Adrenal gland (tissue), 12 donors: Measurements from ENCODE around the gene YKT6. TPM values are rescaled to one million over a fixed set of nuclear protein-coding genes. Genes with fewer than 3 reads are reported as not detected.

Experiments used
- DNase-seq, 7 donors: peaks; one replicate each; pipeline ENCODE4 v3.0.0-alpha.2; 2019 to 2020
- H3K27ac ChIP-seq, 5 donors: fragments of 200-600 bp; sonication (generic) in 4 of 5; 1 replicate in 3 of 5; 2 replicates in 2 of 5; pipeline versions ENCODE4 v1.5.1 to v1.8.0; 2016 to 2020; ENCODE audit warnings: mild to moderate bottlenecking in 1 of 5
- H3K27me3 ChIP-seq: fragments of 200-600 bp; 2 replicates; pipeline ENCODE4 v1.8.0; 2021
- H3K36me3 ChIP-seq, 2 donors: fragments of 200-600 bp; replicated peaks in 1 of 2; 1 replicate in 1 of 2; 2 replicates in 1 of 2; pipeline versions ENCODE4 v1.5.1 to v1.8.0; 2018 to 2022
- H3K4me1 ChIP-seq, 2 donors: fragments of 200-600 bp; replicated peaks in 1 of 2; 1 replicate in 1 of 2; 2 replicates in 1 of 2; pipeline versions ENCODE4 v1.5.1 to v1.8.0; 2018 to 2021
- H3K4me3 ChIP-seq, 4 donors: fragments of 200-600 bp; sonication (generic) in 3 of 4; one replicate each; pipeline ENCODE4 v1.5.1; 2016 to 2018
- H3K9me3 ChIP-seq, 3 donors: fragments of 200-600 bp; sonication (generic) in 1 of 3; replicated peaks in 1 of 3; 1 replicate in 2 of 3; 2 replicates in 1 of 3; pipeline versions ENCODE4 v1.5.1 to v1.8.0; 2016 to 2021
- POLR2A ChIP-seq, 2 donors: fragments of 450-650 bp; IDR thresholded peaks; one replicate each; pipeline ENCODE4 v1.6.1; 2017; ENCODE audit warnings: antibody characterized with exemption in 2 of 2, mild to moderate bottlenecking in 2 of 2, moderate library complexity in 1 of 2
- WGBS, 4 donors: extraction: QIAGEN DNeasy Blood & Tissue Kit in 2 of 4; methylation state at CpG; one replicate each; pipeline versions ENCODE4 v1.1.5 to v1.1.7; 2013 to 2017; 5-methylcytosine and 5-hydroxymethylcytosine counted together
- intact Hi-C, 2 donors: fragments of 100-400 bp; cut with DNase I; formaldehyde crosslinking; loops; one replicate each; pipeline versions ENCODE4 v1.14.1 to v1.15.0; 2022 to 2023
- polyA plus RNA-seq, 3 donors: library from polyadenylated mRNA; stranded (reverse); fragments of 200-250 nt in 2 of 3; fragments of 350-450 nt in 1 of 3; fragmentation: Illumina TruSeq in 1 of 3; extraction: RNeasy Lipid Tissue Mini Kit (QIAGEN cat#74804) in 1 of 3; gene quantifications; one replicate each; pipeline ENCODE4 v1.2.3, GENCODE V29; 2013 to 2014
- total RNA-seq, 9 donors: library from RNA; depleted of rRNA in 4 of 9; stranded (reverse); fragments of >200 nt in 4 of 9; fragments of 120-200 nt in 1 of 9; fragmentation: NEBNext Ultra II Directional in 1 of 9; extraction: Animal tissue kit (Norgen Biotek cat#: 25700) in 1 of 9; gene quantifications; one replicate each; pipeline versions ENCODE4 v1.1.0 to v1.2.4, GENCODE V29; 2013 to 2023
- TF ChIP-seq, protein P1 (sequence below), 6 experiments: fragments of 450-650 bp in 4 of 6; fragments of 200-600 bp in 2 of 6; sonication (generic) in 1 of 6; IDR thresholded peaks; 1 replicate in 5 of 6; 2 replicates in 1 of 6; pipeline versions ENCODE4 v1.5.1 to v1.8.0; 2016 to 2021; ENCODE audit warnings: antibody characterized with exemption in 6 of 6, mild to moderate bottlenecking in 2 of 6, moderate library complexity in 1 of 6
- donor health status: healthy with polysubstance abuse.
- donor health status: Bipolar disorder and iron deficiency.
- donor health status: DM: yes; HTN: yes; CAD: no.
- donor health status: DM: no; HTN: no; CAD: no.
- donor health status: DM: no; HTN: no; CAD: no.
- donor health status: DM: yes; HTN: yes; CAD: no.

YKT6 gene
- total and polyA plus RNA-seq, 12 donors = 32.8 to 94.7 (median 53.8) TPM

GRCh38 chr7:44157116-44158080, 43.4 kb upstream of the YKT6 start:
- intact Hi-C loops = no loop called here
- Histone ChIP-seq H3K27me3 (no peaks in the 10 kb centered on the region), H3K4me1 (no peaks in the 10 kb centered on the region), H3K27ac (no peak overlapping the region), H3K36me3 (no peaks in the 10 kb centered on the region), H3K4me3 (no peak overlapping the region), H3K9me3 (no peaks in the 10 kb centered on the region)
- WGBS, 4 donors = 72 to 85% (median 80%) methylated on average over 10 to 15 of the region's 15 CpGs
- TF ChIP-seq, protein P1, sequence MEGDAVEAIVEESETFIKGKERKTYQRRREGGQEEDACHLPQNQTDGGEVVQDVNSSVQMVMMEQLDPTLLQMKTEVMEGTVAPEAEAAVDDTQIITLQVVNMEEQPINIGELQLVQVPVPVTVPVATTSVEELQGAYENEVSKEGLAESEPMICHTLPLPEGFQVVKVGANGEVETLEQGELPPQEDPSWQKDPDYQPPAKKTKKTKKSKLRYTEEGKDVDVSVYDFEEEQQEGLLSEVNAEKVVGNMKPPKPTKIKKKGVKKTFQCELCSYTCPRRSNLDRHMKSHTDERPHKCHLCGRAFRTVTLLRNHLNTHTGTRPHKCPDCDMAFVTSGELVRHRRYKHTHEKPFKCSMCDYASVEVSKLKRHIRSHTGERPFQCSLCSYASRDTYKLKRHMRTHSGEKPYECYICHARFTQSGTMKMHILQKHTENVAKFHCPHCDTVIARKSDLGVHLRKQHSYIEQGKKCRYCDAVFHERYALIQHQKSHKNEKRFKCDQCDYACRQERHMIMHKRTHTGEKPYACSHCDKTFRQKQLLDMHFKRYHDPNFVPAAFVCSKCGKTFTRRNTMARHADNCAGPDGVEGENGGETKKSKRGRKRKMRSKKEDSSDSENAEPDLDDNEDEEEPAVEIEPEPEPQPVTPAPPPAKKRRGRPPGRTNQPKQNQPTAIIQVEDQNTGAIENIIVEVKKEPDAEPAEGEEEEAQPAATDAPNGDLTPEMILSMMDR (IDR thresholded peaks at IDR 0.05) = no peak
- TF ChIP-seq POLR2A (IDR thresholded peaks at IDR 0.05) = no peak
- DNase-seq = no peak

DNA sequence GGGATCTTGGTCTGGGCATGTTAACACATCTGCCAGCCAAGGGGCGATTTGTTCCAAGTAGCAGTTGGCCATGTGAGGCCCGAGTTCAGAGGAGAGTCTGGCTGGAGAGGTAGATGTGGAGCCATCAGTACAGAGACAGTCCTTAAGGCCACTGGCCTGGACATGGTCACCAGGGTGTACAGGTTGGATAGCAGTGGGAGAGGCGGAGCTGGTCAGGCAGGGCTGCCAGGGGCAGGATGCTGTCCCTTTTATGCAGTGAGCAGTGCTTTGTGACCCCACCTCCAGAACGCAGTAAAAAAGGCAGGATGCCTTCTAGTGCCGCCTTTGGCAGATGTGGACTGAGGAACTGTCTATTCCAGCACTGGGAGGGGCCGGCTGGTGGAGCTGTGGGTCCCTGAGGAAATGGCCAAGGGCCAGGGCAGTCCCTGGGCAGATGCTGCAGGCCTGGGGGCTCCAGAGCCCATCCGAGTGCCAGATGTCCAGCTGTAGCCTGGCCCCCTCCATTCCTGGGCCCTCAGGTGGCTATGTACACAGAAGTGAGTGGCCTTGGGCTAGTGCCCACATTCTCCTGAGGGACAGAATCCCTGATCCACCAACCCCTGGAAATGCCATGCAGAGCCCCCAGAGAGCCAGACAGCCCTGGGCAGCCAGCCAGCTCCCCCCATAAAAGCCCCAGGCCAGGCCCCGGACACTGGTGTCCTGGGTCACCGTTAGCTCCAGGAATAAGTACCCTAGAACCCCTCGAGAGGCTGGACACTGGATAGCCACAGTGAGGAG, 42.5 kb upstream of the YKT6 start:
- no peaks in the 10 kb centered on the region for H3K36me3 ChIP-seq
- no peaks in the 10 kb centered on the region for H3K27me3 ChIP-seq
- DNase-seq = no peak
- TF ChIP-seq, protein P1 (IDR thresholded peaks at IDR 0.05) = no peak
- TF ChIP-seq POLR2A (IDR thresholded peaks at IDR 0.05) = no peak
- no peak overlapping the region for H3K4me3 ChIP-seq
- H3K9me3 ChIP-seq = no peaks in the 10 kb centered on the region
- intact Hi-C loops = no loop called here
- no peaks in the 10 kb centered on the region for H3K4me1 ChIP-seq
- H3K27ac ChIP-seq = no peak overlapping the region
- 74 to 81% (median 78%) methylated on average over 6 to 10 of the region's 10 CpGs for WGBS, 4 donors

GRCh38 chr7:44158873-44159631, 41.7 kb upstream of the YKT6 start:
- TF ChIP-seq, protein P1 (IDR thresholded peaks at IDR 0.05) = no peak
- TF ChIP-seq POLR2A (IDR thresholded peaks at IDR 0.05) = no peak
- intact Hi-C loops = no loop called here
- H3K27ac ChIP-seq = no peak overlapping the region
- H3K4me3 ChIP-seq = no peak overlapping the region
- no peaks in the 10 kb centered on the region for H3K4me1 ChIP-seq
- no peak for DNase-seq
- H3K36me3 ChIP-seq = no peaks in the 10 kb centered on the region
- no peaks in the 10 kb centered on the region for H3K27me3 ChIP-seq
- no peaks in the 10 kb centered on the region for H3K9me3 ChIP-seq
- 87 to 94% (median 91%) methylated on average over 10 to 12 of the region's 12 CpGs for WGBS, 4 donors
